ENCODE data around the gene TNF. TPM values are rescaled to one million over a fixed set of nuclear protein-coding genes. Genes with fewer than 3 reads are reported as not detected.
A peak's percentile ranks its signal among the peaks of the same experiment; 100 is the strongest.

The TNF gene
- total RNA-seq, 1 donor from 2014 or later = 1.9 TPM

Small RNAs within 50 kb of the gene (small RNA-seq; reads per million reads assigned to genes)
- gene SNORA38 (ENCODE audit: low replicate concordance) = 3.9 reads per million, percentile 90 among the genes with 10 or more reads in this experiment
- gene SNORD117 (ENCODE audit: low replicate concordance) = 435 reads per million, percentile 98 among the genes with 10 or more reads in this experiment
- not detected for gene SNORD84 (ENCODE audit: low replicate concordance)
- not detected for gene UQCRHP1 (ENCODE audit: low replicate concordance)

Other genes starting within 250 kb of the TNF start
- 155 TPM for gene HLA-B, start 218.4 kb upstream of the TNF start, total RNA-seq
- gene MICA, start 172.0 kb upstream of the TNF start, total RNA-seq = 7.0 TPM
- 1.2 TPM for gene MICB, start 77.4 kb upstream of the TNF start, total RNA-seq
- gene MCCD1, start 46.6 kb upstream of the TNF start, total RNA-seq = not detected
- gene DDX39B, start 33.6 kb upstream of the TNF start, total RNA-seq = 267 TPM
- gene ATP6V1G2, start 29.0 kb upstream of the TNF start, total RNA-seq = 1.4 TPM
- 12.1 TPM for gene NFKBIL1, start 28.0 kb upstream of the TNF start, total RNA-seq
- not detected for gene LTA, start 3.3 kb upstream of the TNF start, total RNA-seq
- gene LTB, start 6.9 kb downstream of the TNF start, total RNA-seq = 1.6 TPM
- 7.6 TPM for gene LST1, start 10.7 kb downstream of the TNF start, total RNA-seq
- not detected for gene NCR3, start 17.4 kb downstream of the TNF start, total RNA-seq
- gene AIF1, start 39.7 kb downstream of the TNF start, total RNA-seq = 23.8 TPM
- gene PRRC2A, start 45.1 kb downstream of the TNF start, total RNA-seq = 49.6 TPM
- 101 TPM for gene BAG6, start 77.1 kb downstream of the TNF start, total RNA-seq
- gene APOM, start 80.3 kb downstream of the TNF start, total RNA-seq = 1.2 TPM
- 14.1 TPM for gene C6orf47, start 85.2 kb downstream of the TNF start, total RNA-seq
- gene GPANK1, start 89.4 kb downstream of the TNF start, total RNA-seq = 8.2 TPM
- gene CSNK2B, start 90.5 kb downstream of the TNF start, total RNA-seq = 75.8 TPM
- 4.0 TPM for gene LY6G5B, start 94.4 kb downstream of the TNF start, total RNA-seq
- gene LY6G5C, start 105.5 kb downstream of the TNF start, total RNA-seq = not detected
- 36.0 TPM for gene ABHD16A, start 127.8 kb downstream of the TNF start, total RNA-seq
- not detected for gene LY6G6F, start 131.3 kb downstream of the TNF start, total RNA-seq
- 10.3 TPM for gene LY6G6D, start 139.8 kb downstream of the TNF start, total RNA-seq
- 20.4 TPM for gene LY6G6C, start 146.2 kb downstream of the TNF start, total RNA-seq
- gene MPIG6B, start 147.8 kb downstream of the TNF start, total RNA-seq = 0.59 TPM
- gene DDAH2, start 153.7 kb downstream of the TNF start, total RNA-seq = 62.2 TPM
- gene CLIC1, start 161.0 kb downstream of the TNF start, total RNA-seq = 185 TPM
- gene MSH5, start 164.4 kb downstream of the TNF start, total RNA-seq = 9.1 TPM
- gene SAPCD1, start 187.1 kb downstream of the TNF start, total RNA-seq = 3.9 TPM
- gene VWA7, start 201.8 kb downstream of the TNF start, total RNA-seq = 0.99 TPM
- gene VARS1, start 220.2 kb downstream of the TNF start, total RNA-seq = 29.1 TPM
- gene LSM2, start 231.4 kb downstream of the TNF start, total RNA-seq = 21.0 TPM
- 1.8 TPM for gene HSPA1L, start 239.7 kb downstream of the TNF start, total RNA-seq
- gene HSPA1A, start 240.0 kb downstream of the TNF start, total RNA-seq = 213 TPM

All from skin of body (tissue), 2 donors.